A549 treated with DMSO at 1 μM for 4 hours (cell line): ENCODE measurements around the gene CGN. TPM values are rescaled to one million over a fixed set of nuclear protein-coding genes. Genes with fewer than 3 reads are reported as not detected.

Experiments
- total RNA-seq: library from RNA; stranded (reverse); fragments of 200-300 nt; extraction: Qiagen RNA extraction; gene quantifications from 5 replicates; pipeline ENCODE4 v1.2.3, GENCODE V29; 2022; ENCODE audit warnings: low read depth

The CGN gene
- 1.2 to 1.5 TPM (median 1.3 TPM) in 5 replicates for total RNA-seq

DNA sequence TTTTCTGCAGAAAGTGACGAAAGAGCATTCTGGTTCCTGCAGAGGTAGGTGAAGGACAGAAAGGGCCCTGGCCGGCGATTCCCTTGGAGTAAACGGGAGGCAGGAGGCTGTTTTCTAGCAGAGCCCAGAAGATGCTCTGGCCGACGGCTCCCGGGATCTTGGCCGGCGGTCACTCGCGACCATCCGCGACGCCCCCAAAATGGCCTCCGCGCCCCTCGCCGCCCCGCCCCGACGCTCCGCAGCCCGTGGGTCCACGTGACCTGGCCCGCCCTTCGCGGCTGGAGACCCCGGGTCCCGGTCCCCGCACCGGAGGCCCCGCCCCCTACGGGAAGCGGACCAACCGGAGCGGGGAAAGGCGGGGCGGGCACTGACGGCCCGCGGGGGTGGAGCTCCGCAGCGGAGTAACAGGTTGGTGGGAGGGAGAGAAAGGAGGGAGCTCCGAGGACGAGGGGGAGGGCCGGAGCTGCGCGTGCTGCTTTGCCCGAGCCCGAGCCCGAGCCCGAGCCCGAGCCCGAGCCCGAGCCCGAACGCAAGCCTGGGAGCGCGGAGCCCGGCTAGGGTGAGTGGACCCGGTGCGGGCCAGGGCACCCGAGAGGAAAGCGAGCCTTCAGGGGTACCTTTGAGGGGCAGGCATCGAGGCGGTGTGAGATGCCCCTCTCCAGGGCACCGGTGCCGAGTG lies at the start of gene CGN:
TSS of gene CGN (plus strand) at position 431 of the 679 bp plus-strand sequence. CDS start 7,133 bp downstream, outside the sequence.

DNA sequence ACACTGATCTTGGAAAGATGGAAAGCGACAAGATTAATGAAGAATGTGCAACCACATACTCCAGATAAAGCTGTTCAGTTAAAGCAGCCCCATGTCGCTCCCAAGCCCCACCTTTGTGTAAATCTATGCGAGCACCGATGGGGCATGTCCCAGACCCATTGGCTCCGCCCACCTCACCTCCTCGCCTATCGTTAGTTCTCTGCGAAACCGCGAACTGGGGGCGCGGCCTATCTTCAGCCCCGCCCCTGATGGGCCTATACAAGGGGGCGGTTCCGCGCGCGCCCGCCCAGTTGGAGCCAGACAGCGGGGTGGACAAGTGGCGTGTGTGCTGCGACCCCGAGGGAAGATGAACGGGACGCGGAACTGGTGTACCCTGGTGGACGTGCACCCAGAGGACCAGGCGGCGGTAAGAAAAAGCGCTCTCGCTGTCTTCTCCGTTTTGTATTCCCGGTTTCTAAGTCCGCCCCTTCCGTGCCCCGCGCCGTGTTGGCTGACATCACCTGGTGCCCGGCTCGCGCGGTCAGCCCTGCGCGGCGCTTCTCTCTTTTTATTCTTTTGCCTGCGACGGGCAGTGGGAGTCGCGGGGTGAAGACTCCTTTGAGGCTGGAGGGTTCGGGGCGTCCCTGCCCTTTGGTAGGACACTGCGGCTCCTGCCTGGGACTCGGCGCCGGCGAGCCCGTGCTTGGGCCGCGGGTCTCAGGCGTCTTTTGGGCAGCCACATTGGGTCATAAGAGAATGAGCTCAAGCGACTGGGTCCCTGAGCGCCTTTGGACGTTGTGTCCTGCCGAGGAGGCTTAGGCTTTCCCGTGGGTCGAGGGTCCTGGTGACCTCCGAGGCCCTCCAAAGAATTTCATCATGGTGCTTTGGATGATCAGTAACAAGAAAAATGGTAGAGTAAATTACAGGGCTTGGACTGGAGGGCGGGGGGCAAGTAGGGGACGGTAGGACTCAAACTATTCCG lies 29.1 kb downstream of the CGN start, which contains the start of gene TUFT1:
TSS of gene TUFT1 (plus strand) at position 289 of the 961 bp plus-strand sequence. CDS start at position 347, 58 bp downstream.

Other genes starting within 250 kb of the CGN start
- gene ZNF687, start 229.1 kb upstream of the CGN start, total RNA-seq: 14.3 to 17.0 TPM (median 14.8 TPM) in 5 replicates
- gene PI4KB, start 184.0 kb upstream of the CGN start, total RNA-seq: 25.1 to 32.4 TPM (median 30.0 TPM) in 5 replicates
- 27.6 to 30.8 TPM (median 29.7 TPM) in 5 replicates for gene RFX5, start 164.1 kb upstream of the CGN start, total RNA-seq
- gene SELENBP1, start 138.7 kb upstream of the CGN start, total RNA-seq: 5.8 to 6.2 TPM (median 5.8 TPM) in 5 replicates
- gene PSMB4, start 111.8 kb upstream of the CGN start, total RNA-seq: 376 to 425 TPM (median 399 TPM) in 5 replicates
- 21.4 to 24.5 TPM (median 22.2 TPM) in 5 replicates for gene POGZ, start 51.9 kb upstream of the CGN start, total RNA-seq
- 14.5 to 18.0 TPM (median 15.5 TPM) in 5 replicates for gene TUFT1, start 28.9 kb downstream of the CGN start, total RNA-seq
- gene SNX27, start 100.7 kb downstream of the CGN start, total RNA-seq: 8.6 to 10.3 TPM (median 9.5 TPM) in 5 replicates
- 0.03 TPM in 1 of 5 replicates, not detected in the others for gene CELF3, start 205.4 kb downstream of the CGN start, total RNA-seq
- gene RIIAD1, start 210.1 kb downstream of the CGN start, total RNA-seq: not detected in 5 replicates